Stimulated activated CD4-positive, alpha-beta T cell treated with anti-CD3 and anti-CD28 coated beads, TNF-alpha, amount 100 ng/mL, for 1 hour (primary cell): Measurements from ENCODE around the gene ZNF555.
"Not testable (repeated sequence)": the region's sequence is repeated elsewhere in the genome, so short reads cannot be mapped to it uniquely, and the experiment has no call there.

ENCODE experiments used
- DNase-seq, 3 donors: peaks; one replicate each; pipeline ENCODE4 v3.0.0-alpha.2; 2020; ENCODE audit warnings: low read depth in 3 of 3, low spot score in 1 of 3

Gene ZNF555

GRCh38 chr19:2840794-2841791 lies at the start of gene ZNF555:
Gene ZNF555, plus strand, starts transcription at chr19:2841475. Its CDS starts 98 bp downstream, at chr19:2841573.
- DNase-seq = peak; percentile 92 to 98 (median 97)

GRCh38 chr19:2791876-2792275 lies 49.4 kb upstream of the ZNF555 start:
- no peak for DNase-seq

- not testable (repeated sequence) for DNase-seq
These were observed 48.6 kb upstream of the ZNF555 start for GRCh38 chr19:2792666-2793065.

- no peak for DNase-seq
These were observed 48.1 kb upstream of the ZNF555 start for GRCh38 chr19:2793126-2793525.

- DNase-seq = no peak
These were observed 47.7 kb upstream of the ZNF555 start for GRCh38 chr19:2793577-2793976.

GRCh38 chr19:2795827-2796658 lies 45.2 kb upstream of the ZNF555 start:
- no peak for DNase-seq

- no peak for DNase-seq
These were observed 44.5 kb upstream of the ZNF555 start for GRCh38 chr19:2796659-2797266.

- no peak for DNase-seq
These were observed 44.0 kb upstream of the ZNF555 start for GRCh38 chr19:2797280-2797679.

GRCh38 chr19:2798158-2798685 lies 43.1 kb upstream of the ZNF555 start:
- DNase-seq = no peak

GRCh38 chr19:2798733-2799132 lies 42.5 kb upstream of the ZNF555 start:
- no peak for DNase-seq

GRCh38 chr19:2799273-2800020 lies 41.8 kb upstream of the ZNF555 start:
- no peak for DNase-seq

GRCh38 chr19:2800506-2800905 lies 40.8 kb upstream of the ZNF555 start:
- no peak for DNase-seq

GRCh38 chr19:2802826-2803225 lies 38.4 kb upstream of the ZNF555 start:
- DNase-seq = no peak

GRCh38 chr19:2803486-2804155 lies 37.7 kb upstream of the ZNF555 start:
- no peak for DNase-seq

- no peak for DNase-seq
These were observed 36.9 kb upstream of the ZNF555 start for GRCh38 chr19:2804156-2805004.

GRCh38 chr19:2805261-2805900 lies 35.9 kb upstream of the ZNF555 start:
- DNase-seq = no peak

GRCh38 chr19:2805991-2806649 lies 35.2 kb upstream of the ZNF555 start:
- DNase-seq = no peak
